Breast epithelium (tissue), 4 donors: ENCODE data around the gene DTNA. TPM values are rescaled to one million over a fixed set of nuclear protein-coding genes. Genes with fewer than 3 reads are reported as not detected.

ENCODE experiments used
- DNase-seq, 2 donors: peaks; one replicate each; pipeline ENCODE4 v3.0.0-alpha.2; 2019; ENCODE audit warnings: low spot score in 2 of 2
- H3K27ac ChIP-seq, 2 donors: fragments of 200-600 bp; sonication (generic) in 1 of 2; one replicate each; pipeline ENCODE4 v1.5.1; 2016 to 2019; ENCODE audit warnings: mild to moderate bottlenecking in 1 of 2
- H3K27me3 ChIP-seq, 2 donors: fragments of 200-600 bp; sonication (generic) in 1 of 2; one replicate each; pipeline versions ENCODE4 v1.5.1 to v1.6.0; 2017 to 2019; ENCODE audit warnings: control low read depth in 1 of 2, mild to moderate bottlenecking in 1 of 2
- H3K36me3 ChIP-seq: fragments of 200-600 bp; one replicate; pipeline ENCODE4 v1.5.1; 2019
- H3K4me1 ChIP-seq, 2 donors: fragments of 200-600 bp; sonication (generic); one replicate each; pipeline ENCODE4 v1.5.1; 2016 to 2019; ENCODE audit warnings: control low read depth in 1 of 2
- H3K4me3 ChIP-seq, 3 donors: fragments of 200-600 bp; sonication (generic); 1 replicate in 2 of 3; 2 replicates in 1 of 3; pipeline ENCODE4 v1.5.1; 2016 to 2019; ENCODE audit warnings: mild to moderate bottlenecking in 3 of 3, moderate library complexity in 2 of 3
- H3K9me3 ChIP-seq, 2 donors: fragments of 200-600 bp; sonication (generic) in 1 of 2; one replicate each; pipeline ENCODE4 v1.5.1; 2016 to 2019; ENCODE audit warnings: control low read depth in 1 of 2
- CTCF ChIP-seq, 3 donors: fragments of 450-650 bp; IDR thresholded peaks; one replicate each; pipeline ENCODE4 v1.5.1; 2016 to 2017; ENCODE audit warnings: antibody characterized with exemption in 3 of 3, mild to moderate bottlenecking in 3 of 3, moderate library complexity in 3 of 3
- POLR2A ChIP-seq: fragments of 450-650 bp; IDR thresholded peaks from one replicate; pipeline ENCODE4 v1.6.1; 2016; ENCODE audit warnings: antibody characterized with exemption, mild to moderate bottlenecking, moderate library complexity
- POLR2AphosphoS5 ChIP-seq, 3 donors: sonication (generic); formaldehyde crosslinking; IDR thresholded peaks; one replicate each; pipeline ENCODE4 v1.6.1; 2017; ENCODE audit warnings: antibody characterized with exemption in 3 of 3
- intact Hi-C: fragments of 100-400 bp; cut with DNase I; formaldehyde crosslinking; loops from one replicate; pipeline ENCODE4 v1.15.1; 2023; ENCODE audit warnings: low total_unique reads
- total RNA-seq, 3 donors: library from RNA; depleted of rRNA; stranded (reverse); fragments of >200 nt; gene quantifications; one replicate each; pipeline ENCODE4 v1.1.0, GENCODE V29; 2016

Gene DTNA
- total RNA-seq, 3 donors from 2014 or later: 14.4 to 40.5 (median 17.9) TPM

- Histone ChIP-seq H3K36me3 (no peaks in the 10 kb centered on the region), H3K9me3 (no peaks in the 10 kb centered on the region), H3K27me3 (no peaks in the 10 kb centered on the region), H3K4me3 (no peak overlapping the region), H3K4me1 (no peaks in the 10 kb centered on the region), H3K27ac (no peak overlapping the region)
- intact Hi-C loops: no loop called here
- no peak for TF ChIP-seq CTCF (IDR thresholded peaks at IDR 0.05)
- TF ChIP-seq POLR2A: no peak
- no peak for TF ChIP-seq POLR2AphosphoS5 (IDR thresholded peaks at IDR 0.05)
- DNase-seq: no peak
Measured at GRCh38 chr18:34909637-34910364, 199.7 kb downstream of the DTNA start.

GRCh38 chr18:34911081-34911480, 201.0 kb downstream of the DTNA start:
- no peak for TF ChIP-seq POLR2A
- TF ChIP-seq CTCF (IDR thresholded peaks at IDR 0.05): no peak
- no peak for TF ChIP-seq POLR2AphosphoS5 (IDR thresholded peaks at IDR 0.05)
- no peaks in the 10 kb centered on the region for H3K9me3 ChIP-seq
- no peak overlapping the region for H3K4me3 ChIP-seq
- no peak for DNase-seq
- H3K36me3 ChIP-seq: no peaks in the 10 kb centered on the region
- H3K27me3 ChIP-seq: no peaks in the 10 kb centered on the region
- no peaks in the 10 kb centered on the region for H3K4me1 ChIP-seq
- intact Hi-C loops: no loop called here
- H3K27ac ChIP-seq: no peak overlapping the region

- TF ChIP-seq POLR2A: no peak
- no peak for TF ChIP-seq CTCF (IDR thresholded peaks at IDR 0.05)
- peak in 1 of 3 donors; percentile 23 for TF ChIP-seq POLR2AphosphoS5 (IDR thresholded peaks at IDR 0.05)
- Histone ChIP-seq H3K36me3 (no peaks in the 10 kb centered on the region), H3K4me3 (no peak overlapping the region), H3K27me3 (no peaks in the 10 kb centered on the region), H3K9me3 (no peaks in the 10 kb centered on the region), H3K27ac (no peak overlapping the region), H3K4me1 (no peaks in the 10 kb centered on the region)
- intact Hi-C loops: no loop called here
- no peak for DNase-seq
Measured at GRCh38 chr18:34911661-34912384, 201.7 kb downstream of the DTNA start.

- no peak for TF ChIP-seq POLR2AphosphoS5 (IDR thresholded peaks at IDR 0.05)
- TF ChIP-seq CTCF (IDR thresholded peaks at IDR 0.05): no peak
- TF ChIP-seq POLR2A: no peak
- Histone ChIP-seq H3K4me1 (no peaks in the 10 kb centered on the region), H3K4me3 (no peak overlapping the region), H3K36me3 (no peaks in the 10 kb centered on the region), H3K9me3 (no peaks in the 10 kb centered on the region), H3K27me3 (no peaks in the 10 kb centered on the region), H3K27ac (peak overlapping the region in 1 of 2 donors; percentile 50)
- peak in 1 of 2 donors; percentile 20 for DNase-seq
- intact Hi-C loops: no loop called here
Measured at GRCh38 chr18:34913837-34914661, 204.0 kb downstream of the DTNA start.
